ENCODE data around the gene VPS18.

VPS18 gene

DNA sequence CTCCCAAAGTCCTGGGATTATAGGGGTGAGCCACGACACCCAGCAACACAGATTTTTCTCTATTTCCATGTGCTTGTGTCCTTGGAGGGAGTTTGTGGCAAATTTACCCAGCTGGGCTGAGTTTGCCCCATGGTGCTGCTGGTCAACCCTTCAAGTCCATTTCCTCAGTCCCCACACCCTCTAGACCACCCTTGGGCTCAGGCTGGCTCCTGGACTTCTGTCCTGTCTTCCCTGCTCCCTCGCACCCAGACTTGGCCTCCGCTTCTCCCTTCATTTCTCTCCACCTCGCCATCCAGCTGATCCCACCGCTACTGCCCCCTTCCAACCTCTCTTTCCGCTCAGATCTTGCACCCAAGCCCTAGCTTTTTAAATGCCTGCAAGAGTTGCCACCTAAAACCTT lies 12.9 kb upstream of the VPS18 start:
- no peak overlapping the region for H3K4me3 ChIP-seq (ENCODE audit: low read depth, low read length)
- CTCF ChIA-PET: interaction anchor here (1.5 to 3.6 kb wide), 2 partner anchors 10 to 13 kb away, joined by 14 to 42 read pairs; partner anchors contain the start of gene VPS18
- POLR2A ChIA-PET: no interaction called here
- TF ChIP-seq, protein P1, sequence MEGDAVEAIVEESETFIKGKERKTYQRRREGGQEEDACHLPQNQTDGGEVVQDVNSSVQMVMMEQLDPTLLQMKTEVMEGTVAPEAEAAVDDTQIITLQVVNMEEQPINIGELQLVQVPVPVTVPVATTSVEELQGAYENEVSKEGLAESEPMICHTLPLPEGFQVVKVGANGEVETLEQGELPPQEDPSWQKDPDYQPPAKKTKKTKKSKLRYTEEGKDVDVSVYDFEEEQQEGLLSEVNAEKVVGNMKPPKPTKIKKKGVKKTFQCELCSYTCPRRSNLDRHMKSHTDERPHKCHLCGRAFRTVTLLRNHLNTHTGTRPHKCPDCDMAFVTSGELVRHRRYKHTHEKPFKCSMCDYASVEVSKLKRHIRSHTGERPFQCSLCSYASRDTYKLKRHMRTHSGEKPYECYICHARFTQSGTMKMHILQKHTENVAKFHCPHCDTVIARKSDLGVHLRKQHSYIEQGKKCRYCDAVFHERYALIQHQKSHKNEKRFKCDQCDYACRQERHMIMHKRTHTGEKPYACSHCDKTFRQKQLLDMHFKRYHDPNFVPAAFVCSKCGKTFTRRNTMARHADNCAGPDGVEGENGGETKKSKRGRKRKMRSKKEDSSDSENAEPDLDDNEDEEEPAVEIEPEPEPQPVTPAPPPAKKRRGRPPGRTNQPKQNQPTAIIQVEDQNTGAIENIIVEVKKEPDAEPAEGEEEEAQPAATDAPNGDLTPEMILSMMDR (IDR thresholded peaks at IDR 0.05; ENCODE audit: insufficient read depth, low read length, missing control alignments): no peak
- no peak for DNase-seq (ENCODE audit: low read depth, low spot score)

DNA sequence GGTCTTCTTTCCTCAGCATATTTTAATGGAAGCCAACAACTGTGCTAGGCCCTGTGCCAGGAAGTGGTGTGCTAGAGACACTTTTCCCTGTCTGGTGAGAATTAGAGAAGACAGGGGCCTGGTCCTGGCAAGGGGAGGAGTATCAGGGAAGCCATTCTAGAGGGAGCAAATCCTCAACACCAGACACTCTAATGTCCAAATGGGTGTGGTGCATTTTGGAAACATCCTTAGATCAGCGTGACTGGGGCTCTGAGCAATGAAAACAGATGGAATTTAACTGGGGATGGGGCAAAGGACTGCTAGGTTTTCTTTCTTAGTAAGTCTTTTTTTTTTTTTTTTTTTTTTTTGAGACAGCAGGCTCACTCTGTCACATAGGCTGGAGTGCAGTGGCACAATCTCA lies 7.7 kb upstream of the VPS18 start:
- TF ChIP-seq, protein P1 (IDR thresholded peaks at IDR 0.05; ENCODE audit: insufficient read depth, low read length, missing control alignments): no peak
- DNase-seq (ENCODE audit: low read depth, low spot score): no peak
- H3K4me3 ChIP-seq (ENCODE audit: low read depth, low read length): no peak overlapping the region
- CTCF ChIA-PET: no interaction called here
- POLR2A ChIA-PET: no interaction called here

DNA sequence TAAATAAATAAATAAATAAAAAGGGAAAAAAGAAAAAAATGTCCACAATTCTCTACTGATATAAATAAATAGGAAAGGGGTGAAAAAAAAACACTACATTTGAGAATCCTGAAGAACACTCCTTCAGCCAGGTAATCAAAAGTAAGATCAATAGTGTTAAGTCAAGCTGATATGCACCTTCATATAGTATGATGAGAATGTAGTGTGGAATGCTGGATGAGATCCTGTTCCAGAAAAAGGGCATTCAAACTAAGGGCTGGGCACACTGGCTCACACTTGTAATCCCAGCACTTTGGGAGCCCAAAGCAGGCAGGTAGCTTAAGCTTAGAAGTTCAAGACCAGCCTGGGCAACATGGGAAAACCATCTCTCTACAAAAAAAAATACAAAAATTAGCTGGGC lies 5.1 kb upstream of the VPS18 start:
- no peak for DNase-seq (ENCODE audit: low read depth, low spot score)
- ChIA-PET POLR2A (no interaction called here), CTCF (interaction anchor here (4.5 kb wide), 1 partner anchor 11 kb away, joined by 34 read pairs; no protein-coding TSS in a partner anchor)
- no peak overlapping the region for H3K4me3 ChIP-seq (ENCODE audit: low read depth, low read length)
- TF ChIP-seq, protein P1 (IDR thresholded peaks at IDR 0.05; ENCODE audit: insufficient read depth, low read length, missing control alignments): no peak

DNA sequence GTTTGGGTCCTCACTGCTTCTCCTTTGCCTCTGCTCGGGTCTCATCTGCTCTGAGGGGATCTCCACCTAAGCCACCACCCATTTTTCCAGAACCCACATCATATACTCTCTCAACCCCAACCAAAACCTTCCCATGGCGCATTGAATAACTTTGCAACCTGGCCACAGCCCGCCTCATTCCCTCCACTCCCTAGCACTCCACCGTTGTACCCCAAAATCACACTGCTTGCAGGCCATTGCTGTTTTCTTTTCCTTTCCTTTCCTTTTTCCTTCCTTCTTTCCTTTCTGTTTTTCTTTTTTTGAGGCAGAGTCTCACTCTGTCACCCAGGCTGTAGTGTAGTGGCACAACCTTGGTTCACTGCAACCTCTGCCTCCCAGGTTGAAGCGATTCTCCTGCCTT lies 3.1 kb upstream of the VPS18 start:
- CTCF ChIA-PET: interaction anchor here (0.7 to 4.5 kb wide), 23 partner anchors 9 to 314 kb away, joined by 3 to 42 read pairs (median 5); partner anchors contain the start of gene PPP1R14D
- TF ChIP-seq, protein P1 (IDR thresholded peaks at IDR 0.05; ENCODE audit: insufficient read depth, low read length, missing control alignments): no peak
- POLR2A ChIA-PET: no interaction called here
- DNase-seq (ENCODE audit: low read depth, low spot score): no peak
- H3K4me3 ChIP-seq (ENCODE audit: low read depth, low read length): no peak overlapping the region

DNA sequence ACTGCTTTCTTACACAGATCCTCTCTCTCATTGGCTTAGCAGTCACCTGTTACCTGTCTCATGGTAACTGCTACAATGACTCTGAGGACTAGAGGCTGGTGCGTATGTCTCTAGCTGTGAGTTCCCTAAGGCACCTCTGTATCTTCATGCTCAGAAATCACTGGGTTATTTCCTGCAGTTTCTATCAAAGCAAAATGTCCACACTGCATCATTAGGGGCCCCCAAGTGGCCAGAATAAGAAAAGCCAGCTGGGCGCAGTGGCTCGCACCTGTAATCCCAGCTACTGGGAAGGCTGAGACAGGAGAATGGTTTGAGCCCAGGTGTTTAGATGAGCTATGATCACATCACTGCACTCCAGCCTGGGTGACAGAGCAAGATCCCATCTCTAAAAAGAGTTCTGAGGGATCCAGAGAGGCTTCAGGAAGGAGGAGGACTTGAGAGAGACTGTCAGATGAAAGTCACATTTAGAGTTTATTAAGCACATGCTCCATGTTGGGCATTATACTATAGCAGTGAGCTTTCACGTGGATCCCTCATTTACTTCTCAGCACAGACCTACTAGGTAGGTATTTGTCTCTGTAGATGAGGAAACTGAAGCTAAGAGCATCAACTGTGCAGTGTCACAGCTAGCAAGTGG lies 2.3 kb upstream of the VPS18 start:
- no peak for DNase-seq (ENCODE audit: low read depth, low spot score)
- CTCF ChIA-PET: interaction anchor here (0.6 to 4.5 kb wide), 49 partner anchors 9 to 447 kb away, joined by 3 to 42 read pairs (median 4); partner anchors contain the start of genes DNAJC17, GCHFR, RAD51 and RMDN3

DNA sequence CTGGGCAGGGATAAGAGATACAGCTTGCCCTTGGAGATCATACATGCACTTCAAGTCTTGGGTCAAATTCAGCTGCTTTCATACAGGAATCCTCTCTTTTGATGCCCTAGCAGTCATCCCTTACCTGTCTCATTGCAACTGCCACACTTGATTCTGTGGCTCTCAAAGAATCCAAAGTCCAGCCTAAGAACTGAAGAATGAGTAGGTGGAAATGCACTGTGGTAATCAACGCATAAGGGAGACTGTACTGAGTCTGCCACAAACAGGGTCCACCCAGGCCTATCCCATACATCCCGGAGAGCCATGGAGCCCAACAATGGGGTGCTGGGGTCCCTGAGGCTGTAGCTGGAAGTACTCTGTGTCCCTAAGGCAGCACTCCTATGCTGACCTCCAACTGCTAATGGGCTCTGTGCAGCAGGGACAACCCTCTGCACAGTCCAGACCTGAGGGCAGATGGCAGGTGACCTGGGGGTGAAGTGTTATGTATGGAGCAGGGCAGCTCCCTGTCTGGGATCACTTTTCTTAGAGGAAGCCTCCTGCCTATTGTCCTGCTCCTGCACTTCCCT lies 1.7 kb upstream of the VPS18 start:
- ChIA-PET POLR2A (no interaction called here), CTCF (interaction anchor here (0.6 to 4.5 kb wide), 46 partner anchors 8 to 448 kb away, joined by 3 to 42 read pairs (median 4); partner anchors contain the start of genes DNAJC17, GCHFR, RAD51 and RMDN3)
- TF ChIP-seq, protein P1 (IDR thresholded peaks at IDR 0.05; ENCODE audit: insufficient read depth, low read length, missing control alignments): no peak

More for the DNA sequence above, 2.3 kb upstream of the VPS18 start:
- H3K4me3 ChIP-seq (ENCODE audit: low read depth, low read length): no peak overlapping the region
- POLR2A ChIA-PET: interaction anchor here (0.6 kb wide), 1 partner anchor 24 kb away, joined by 3 read pairs; no protein-coding TSS in a partner anchor
- TF ChIP-seq, protein P1 (IDR thresholded peaks at IDR 0.05; ENCODE audit: insufficient read depth, low read length, missing control alignments): peak; percentile 65

More for the DNA sequence above, 1.7 kb upstream of the VPS18 start:
- H3K4me3 ChIP-seq (ENCODE audit: low read depth, low read length): no peak overlapping the region
- DNase-seq (ENCODE audit: low read depth, low spot score): no peak
